ENCODE measurements around the gene RAD1.

GRCh38 chr5:34895641-34896419 is 19.5 kb downstream of the RAD1 start:
- TF ChIP-seq, protein P1, sequence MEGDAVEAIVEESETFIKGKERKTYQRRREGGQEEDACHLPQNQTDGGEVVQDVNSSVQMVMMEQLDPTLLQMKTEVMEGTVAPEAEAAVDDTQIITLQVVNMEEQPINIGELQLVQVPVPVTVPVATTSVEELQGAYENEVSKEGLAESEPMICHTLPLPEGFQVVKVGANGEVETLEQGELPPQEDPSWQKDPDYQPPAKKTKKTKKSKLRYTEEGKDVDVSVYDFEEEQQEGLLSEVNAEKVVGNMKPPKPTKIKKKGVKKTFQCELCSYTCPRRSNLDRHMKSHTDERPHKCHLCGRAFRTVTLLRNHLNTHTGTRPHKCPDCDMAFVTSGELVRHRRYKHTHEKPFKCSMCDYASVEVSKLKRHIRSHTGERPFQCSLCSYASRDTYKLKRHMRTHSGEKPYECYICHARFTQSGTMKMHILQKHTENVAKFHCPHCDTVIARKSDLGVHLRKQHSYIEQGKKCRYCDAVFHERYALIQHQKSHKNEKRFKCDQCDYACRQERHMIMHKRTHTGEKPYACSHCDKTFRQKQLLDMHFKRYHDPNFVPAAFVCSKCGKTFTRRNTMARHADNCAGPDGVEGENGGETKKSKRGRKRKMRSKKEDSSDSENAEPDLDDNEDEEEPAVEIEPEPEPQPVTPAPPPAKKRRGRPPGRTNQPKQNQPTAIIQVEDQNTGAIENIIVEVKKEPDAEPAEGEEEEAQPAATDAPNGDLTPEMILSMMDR (IDR thresholded peaks at IDR 0.05): no peak
- TF ChIP-seq, protein P2, sequence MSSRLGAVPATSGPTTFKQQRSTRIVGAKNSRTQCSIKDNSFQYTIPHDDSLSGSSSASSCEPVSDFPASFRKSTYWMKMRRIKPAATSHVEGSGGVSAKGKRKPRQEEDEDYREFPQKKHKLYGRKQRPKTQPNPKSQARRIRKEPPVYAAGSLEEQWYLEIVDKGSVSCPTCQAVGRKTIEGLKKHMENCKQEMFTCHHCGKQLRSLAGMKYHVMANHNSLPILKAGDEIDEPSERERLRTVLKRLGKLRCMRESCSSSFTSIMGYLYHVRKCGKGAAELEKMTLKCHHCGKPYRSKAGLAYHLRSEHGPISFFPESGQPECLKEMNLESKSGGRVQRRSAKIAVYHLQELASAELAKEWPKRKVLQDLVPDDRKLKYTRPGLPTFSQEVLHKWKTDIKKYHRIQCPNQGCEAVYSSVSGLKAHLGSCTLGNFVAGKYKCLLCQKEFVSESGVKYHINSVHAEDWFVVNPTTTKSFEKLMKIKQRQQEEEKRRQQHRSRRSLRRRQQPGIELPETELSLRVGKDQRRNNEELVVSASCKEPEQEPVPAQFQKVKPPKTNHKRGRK (CRISPR knock-in tag; IDR thresholded peaks at IDR 0.05; ENCODE audit: borderline replicate concordance): no peak
- TF ChIP-seq NR2C2 (CRISPR knock-in tag; IDR thresholded peaks at IDR 0.05) (no peak), OVOL2 (CRISPR knock-in tag; IDR thresholded peaks at IDR 0.05; ENCODE audit: borderline replicate concordance) (no peak), USF2 (CRISPR knock-in tag; IDR thresholded peaks at IDR 0.05) (no peak), ATF1 (CRISPR knock-in tag; IDR thresholded peaks at IDR 0.05) (no peak), CREB1 (CRISPR knock-in tag; IDR thresholded peaks at IDR 0.05) (no peak), NR3C1 (CRISPR knock-in tag; conservative IDR thresholded peaks at IDR 0.05; ENCODE audit: low read depth) (no peak), MAX (CRISPR knock-in tag; IDR thresholded peaks at IDR 0.05) (no peak), FOXJ3 (CRISPR knock-in tag; IDR thresholded peaks at IDR 0.05; ENCODE audit: borderline replicate concordance) (no peak), HMGXB4 (CRISPR knock-in tag; IDR thresholded peaks at IDR 0.05) (no peak), ZNF671 (CRISPR knock-in tag; IDR thresholded peaks at IDR 0.05) (no peak)
- TF ChIP-seq, protein P3, sequence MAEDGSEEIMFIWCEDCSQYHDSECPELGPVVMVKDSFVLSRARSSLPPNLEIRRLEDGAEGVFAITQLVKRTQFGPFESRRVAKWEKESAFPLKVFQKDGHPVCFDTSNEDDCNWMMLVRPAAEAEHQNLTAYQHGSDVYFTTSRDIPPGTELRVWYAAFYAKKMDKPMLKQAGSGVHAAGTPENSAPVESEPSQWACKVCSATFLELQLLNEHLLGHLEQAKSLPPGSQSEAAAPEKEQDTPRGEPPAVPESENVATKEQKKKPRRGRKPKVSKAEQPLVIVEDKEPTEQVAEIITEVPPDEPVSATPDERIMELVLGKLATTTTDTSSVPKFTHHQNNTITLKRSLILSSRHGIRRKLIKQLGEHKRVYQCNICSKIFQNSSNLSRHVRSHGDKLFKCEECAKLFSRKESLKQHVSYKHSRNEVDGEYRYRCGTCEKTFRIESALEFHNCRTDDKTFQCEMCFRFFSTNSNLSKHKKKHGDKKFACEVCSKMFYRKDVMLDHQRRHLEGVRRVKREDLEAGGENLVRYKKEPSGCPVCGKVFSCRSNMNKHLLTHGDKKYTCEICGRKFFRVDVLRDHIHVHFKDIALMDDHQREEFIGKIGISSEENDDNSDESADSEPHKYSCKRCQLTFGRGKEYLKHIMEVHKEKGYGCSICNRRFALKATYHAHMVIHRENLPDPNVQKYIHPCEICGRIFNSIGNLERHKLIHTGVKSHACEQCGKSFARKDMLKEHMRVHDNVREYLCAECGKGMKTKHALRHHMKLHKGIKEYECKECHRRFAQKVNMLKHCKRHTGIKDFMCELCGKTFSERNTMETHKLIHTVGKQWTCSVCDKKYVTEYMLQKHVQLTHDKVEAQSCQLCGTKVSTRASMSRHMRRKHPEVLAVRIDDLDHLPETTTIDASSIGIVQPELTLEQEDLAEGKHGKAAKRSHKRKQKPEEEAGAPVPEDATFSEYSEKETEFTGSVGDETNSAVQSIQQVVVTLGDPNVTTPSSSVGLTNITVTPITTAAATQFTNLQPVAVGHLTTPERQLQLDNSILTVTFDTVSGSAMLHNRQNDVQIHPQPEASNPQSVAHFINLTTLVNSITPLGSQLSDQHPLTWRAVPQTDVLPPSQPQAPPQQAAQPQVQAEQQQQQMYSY (CRISPR knock-in tag; IDR thresholded peaks at IDR 0.05): no peak
